ENCODE results near the gene SETD4. TPM values are rescaled to one million over a fixed set of nuclear protein-coding genes. Genes with fewer than 3 reads are reported as not detected.
"Not testable (repeated sequence)": the region's sequence is repeated elsewhere in the genome, so short reads cannot be mapped to it uniquely, and the experiment has no call there.

Gene SETD4
- total and polyA plus RNA-seq, 2 donors (not counting 1 experiment from before 2014, with no cell fraction given): 10.7 to 17.2 TPM

GRCh38 chr21:36104317-36105300 lies 44.3 kb upstream of the SETD4 start:
- Histone ChIP-seq H3K4me2 (ENCODE audit: extremely low read depth, insufficient read depth, low read length) (peak overlapping the region; percentile 64), H3K4me1 (ENCODE audit: control insufficient read depth, extremely low read depth, insufficient read depth, low read length) (no peaks in the 10 kb centered on the region), H3K79me2 (ENCODE audit: control insufficient read depth, insufficient read depth, low read length) (no peaks in the 10 kb centered on the region), H3K9me3 (ENCODE audit: control insufficient read depth, insufficient read depth, low read depth, low read length) (no peaks in the 10 kb centered on the region), H3K27me3 (ENCODE audit: control insufficient read depth, insufficient read depth, low read length) (peaks cover 2% of the 10 kb centered on the region), H4K20me1 (ENCODE audit: control insufficient read depth, extremely low read depth, insufficient read depth, low read length) (no peaks in the 10 kb centered on the region), H3K4me3 (replicated peaks in 1 of 4; ENCODE audit: control extremely low read depth in 1 of 4, insufficient read depth in 1 of 4, low read depth in 3 of 4, low read length in 4 of 4) (peak overlapping the region in 2 of 4 experiments; percentile 33 to 38), H3K36me3 (ENCODE audit: control insufficient read depth, insufficient read depth, low read length) (no peaks in the 10 kb centered on the region), H3K27ac (ENCODE audit: insufficient read depth, low read length) (no peak overlapping the region), H3K9ac (ENCODE audit: insufficient read depth, low read length) (no peak overlapping the region), H2AFZ (ENCODE audit: low read length) (no peak overlapping the region)
- peak; percentile 46 to 54 for TF ChIP-seq CTCF (conservative IDR thresholded peaks at IDR 0.05 in 1 of 2, IDR thresholded peaks at IDR 0.05 in 1 of 2; ENCODE audit: low read depth in 1 of 2, low read length in 2 of 2)
- TF ChIP-seq EZH2 (IDR thresholded peaks at IDR 0.05; ENCODE audit: low read length, missing control alignments): no peak
- peak; percentile 47 to 53 for DNase-seq (ENCODE audit: low read depth in 2 of 2)

GRCh38 chr21:36103434-36103833 lies 43.1 kb upstream of the SETD4 start:
- peaks cover 2% of the 10 kb centered on the region for H3K27me3 ChIP-seq (ENCODE audit: control insufficient read depth, insufficient read depth, low read length)
- no peak overlapping the region for H2AFZ ChIP-seq (ENCODE audit: low read length)
- H3K9me3 ChIP-seq (ENCODE audit: control insufficient read depth, insufficient read depth, low read depth, low read length): no peaks in the 10 kb centered on the region
- no peaks in the 10 kb centered on the region for H4K20me1 ChIP-seq (ENCODE audit: control insufficient read depth, extremely low read depth, insufficient read depth, low read length)
- TF ChIP-seq CTCF (conservative IDR thresholded peaks at IDR 0.05 in 1 of 2, IDR thresholded peaks at IDR 0.05 in 1 of 2; ENCODE audit: low read depth in 1 of 2, low read length in 2 of 2) (no peak), EZH2 (IDR thresholded peaks at IDR 0.05; ENCODE audit: low read length, missing control alignments) (no peak)
- no peak for DNase-seq (ENCODE audit: low read depth in 2 of 2)
- no peaks in the 10 kb centered on the region for H3K79me2 ChIP-seq (ENCODE audit: control insufficient read depth, insufficient read depth, low read length)
- no peak overlapping the region for H3K27ac ChIP-seq (ENCODE audit: insufficient read depth, low read length)
- no peak overlapping the region for H3K4me3 ChIP-seq (replicated peaks in 1 of 4; ENCODE audit: control extremely low read depth in 1 of 4, insufficient read depth in 1 of 4, low read depth in 3 of 4, low read length in 4 of 4)
- no peaks in the 10 kb centered on the region for H3K36me3 ChIP-seq (ENCODE audit: control insufficient read depth, insufficient read depth, low read length)
- H3K4me1 ChIP-seq (ENCODE audit: control insufficient read depth, extremely low read depth, insufficient read depth, low read length): no peaks in the 10 kb centered on the region
- H3K4me2 ChIP-seq (ENCODE audit: extremely low read depth, insufficient read depth, low read length): no peak overlapping the region
- H3K9ac ChIP-seq (ENCODE audit: insufficient read depth, low read length): no peak overlapping the region

- no peak overlapping the region for H3K4me2 ChIP-seq (ENCODE audit: extremely low read depth, insufficient read depth, low read length)
- no peaks in the 10 kb centered on the region for H3K36me3 ChIP-seq (ENCODE audit: control insufficient read depth, insufficient read depth, low read length)
- no peak overlapping the region for H3K4me3 ChIP-seq (replicated peaks in 1 of 4; ENCODE audit: control extremely low read depth in 1 of 4, insufficient read depth in 1 of 4, low read depth in 3 of 4, low read length in 4 of 4)
- H3K9me3 ChIP-seq (ENCODE audit: control insufficient read depth, insufficient read depth, low read depth, low read length): no peaks in the 10 kb centered on the region
- no peaks in the 10 kb centered on the region for H3K79me2 ChIP-seq (ENCODE audit: control insufficient read depth, insufficient read depth, low read length)
- H4K20me1 ChIP-seq (ENCODE audit: control insufficient read depth, extremely low read depth, insufficient read depth, low read length): no peaks in the 10 kb centered on the region
- no peak overlapping the region for H3K9ac ChIP-seq (ENCODE audit: insufficient read depth, low read length)
- no peak overlapping the region for H2AFZ ChIP-seq (ENCODE audit: low read length)
- no peak for TF ChIP-seq CTCF (conservative IDR thresholded peaks at IDR 0.05 in 1 of 2, IDR thresholded peaks at IDR 0.05 in 1 of 2; ENCODE audit: low read depth in 1 of 2, low read length in 2 of 2)
- no peak for TF ChIP-seq EZH2 (IDR thresholded peaks at IDR 0.05; ENCODE audit: low read length, missing control alignments)
- H3K4me1 ChIP-seq (ENCODE audit: control insufficient read depth, extremely low read depth, insufficient read depth, low read length): no peaks in the 10 kb centered on the region
- peaks cover 2% of the 10 kb centered on the region for H3K27me3 ChIP-seq (ENCODE audit: control insufficient read depth, insufficient read depth, low read length)
- no peak overlapping the region for H3K27ac ChIP-seq (ENCODE audit: insufficient read depth, low read length)
- no peak for DNase-seq (ENCODE audit: low read depth in 2 of 2)
Observed at GRCh38 chr21:36100971-36101641, 40.8 kb upstream of the SETD4 start.

- not testable (repeated sequence) for H3K36me3 ChIP-seq (ENCODE audit: control insufficient read depth, insufficient read depth, low read length); H2AFZ ChIP-seq (ENCODE audit: low read length); H3K4me2 ChIP-seq (ENCODE audit: extremely low read depth, insufficient read depth, low read length); H3K4me1 ChIP-seq (ENCODE audit: control insufficient read depth, extremely low read depth, insufficient read depth, low read length); H3K9ac ChIP-seq (ENCODE audit: insufficient read depth, low read length); H3K79me2 ChIP-seq (ENCODE audit: control insufficient read depth, insufficient read depth, low read length); H4K20me1 ChIP-seq (ENCODE audit: control insufficient read depth, extremely low read depth, insufficient read depth, low read length); H3K4me3 ChIP-seq (replicated peaks in 1 of 4; ENCODE audit: control extremely low read depth in 1 of 4, insufficient read depth in 1 of 4, low read depth in 3 of 4, low read length in 4 of 4); H3K27me3 ChIP-seq (ENCODE audit: control insufficient read depth, insufficient read depth, low read length); DNase-seq (ENCODE audit: low read depth in 2 of 2); H3K27ac ChIP-seq (ENCODE audit: insufficient read depth, low read length); H3K9me3 ChIP-seq (ENCODE audit: control insufficient read depth, insufficient read depth, low read depth, low read length)
Observed at GRCh38 chr21:36099695-36100211, 39.4 kb upstream of the SETD4 start.
